Spleen (tissue), 11 donors: Measurements from ENCODE around the gene NPPA. TPM values are rescaled to one million over a fixed set of nuclear protein-coding genes. Genes with fewer than 3 reads are reported as not detected.

Experiments
- DNase-seq: peaks from one replicate; pipeline ENCODE4 v3.0.0-alpha.2; 2020
- H3K27ac ChIP-seq, 8 donors: fragments of 200-600 bp; sonication (generic) in 7 of 8; 1 replicate in 4 of 8; 2 replicates in 4 of 8; pipeline versions ENCODE4 v1.5.0 to v1.8.0; 2016 to 2021; ENCODE audit warnings: inconsistent platforms in 4 of 8, mild to moderate bottlenecking in 4 of 8, moderate library complexity in 1 of 8
- H3K27me3 ChIP-seq, 7 donors: fragments of 200-600 bp; sonication (generic) in 6 of 7; replicated peaks in 1 of 7; 1 replicate in 4 of 7; 2 replicates in 3 of 7; pipeline versions ENCODE4 v1.5.0 to v1.8.0; 2016 to 2021; ENCODE audit warnings: inconsistent platforms in 3 of 7, mild to moderate bottlenecking in 1 of 7
- H3K36me3 ChIP-seq, 6 donors: fragments of 200-600 bp; sonication (generic) in 5 of 6; 1 replicate in 4 of 6; 2 replicates in 2 of 6; pipeline versions ENCODE4 v1.5.0 to v1.8.0; 2016 to 2021; ENCODE audit warnings: inconsistent platforms in 2 of 6
- H3K4me1 ChIP-seq, 6 donors: fragments of 200-600 bp; sonication (generic) in 5 of 6; 1 replicate in 3 of 6; 2 replicates in 3 of 6; pipeline versions ENCODE4 v1.5.0 to v1.8.0; 2016 to 2021; ENCODE audit warnings: inconsistent platforms in 3 of 6
- H3K4me3 ChIP-seq, 8 donors: fragments of 200-600 bp; sonication (generic) in 7 of 8; 1 replicate in 4 of 8; 2 replicates in 4 of 8; pipeline versions ENCODE4 v1.5.0 to v1.8.0; 2016 to 2021; ENCODE audit warnings: inconsistent platforms in 4 of 8, mild to moderate bottlenecking in 4 of 8, moderate library complexity in 2 of 8
- H3K9me3 ChIP-seq, 8 donors: fragments of 200-600 bp; sonication (generic) in 7 of 8; 1 replicate in 4 of 8; 2 replicates in 4 of 8; pipeline versions ENCODE4 v1.5.0 to v1.8.0; 2016 to 2021; ENCODE audit warnings: inconsistent platforms in 4 of 8
- POLR2A ChIP-seq, 3 donors: fragments of 450-650 bp; IDR thresholded peaks; one replicate each; pipeline ENCODE4 v1.5.1; 2017; ENCODE audit warnings: antibody characterized with exemption in 3 of 3, mild to moderate bottlenecking in 1 of 3
- POLR2AphosphoS5 ChIP-seq, 3 donors: sonication (generic); formaldehyde crosslinking; IDR thresholded peaks; one replicate each; pipeline ENCODE4 v1.5.1; 2017; ENCODE audit warnings: antibody characterized with exemption in 3 of 3
- WGBS, 5 donors: extraction: QIAGEN DNeasy Blood & Tissue Kit in 3 of 5; methylation state at CpG; one replicate each; pipeline versions ENCODE4 v1.1.5 to v1.1.7; 2013 to 2018; 5-methylcytosine and 5-hydroxymethylcytosine counted together
- intact Hi-C: fragments of 100-400 bp; cut with DNase I; formaldehyde crosslinking; loops from one replicate; pipeline ENCODE4 v1.15.0; 2023; ENCODE audit warnings: low total_unique reads
- polyA plus RNA-seq, 3 donors: library from polyadenylated mRNA; stranded (reverse); fragments of 200-250 nt; gene quantifications; one replicate each; pipeline ENCODE4 v1.2.1, GENCODE V29; 2013
- total RNA-seq, 7 donors: library from RNA; depleted of rRNA in 3 of 7; stranded (reverse); fragments of >200 nt in 3 of 7; fragmentation: NEBNext Ultra II Directional in 4 of 7; extraction: Animal tissue kit (Norgen Biotek cat#: 25700) in 4 of 7; gene quantifications; one replicate each; pipeline versions ENCODE4 v1.1.0 to v1.2.1, GENCODE V29; 2016 to 2021
- TF ChIP-seq, protein P1 (sequence below), 11 experiments: fragments of 200-600 bp in 7 of 11; fragments of 450-650 bp in 4 of 11; sonication (generic) in 4 of 11; IDR thresholded peaks in 8 of 11; conservative IDR thresholded peaks in 3 of 11; 1 replicate in 7 of 11; 2 replicates in 4 of 11; pipeline versions ENCODE4 v1.4.0 to v1.8.0; 2016 to 2021; ENCODE audit warnings: antibody characterized with exemption in 11 of 11, inconsistent platforms in 4 of 11, mild to moderate bottlenecking in 1 of 11
- donor health status: healthy with polysubstance abuse.
- donor health status: DM: no; HTN: no; CAD: no; lungs with moderate emphysema.
- donor health status: DM: no; HTN: no; CAD: no.
- donor health status: Bipolar disorder and iron deficiency.
- donor health status: healthy.
- donor health status: DM: no; HTN: no; CAD: no.
- donor health status: DM: yes; HTN: yes; CAD: no.

NPPA gene
- total and polyA plus RNA-seq, 10 donors: 0.22 to 2.9 (median 1.4) TPM; not detected in 6

DNA sequence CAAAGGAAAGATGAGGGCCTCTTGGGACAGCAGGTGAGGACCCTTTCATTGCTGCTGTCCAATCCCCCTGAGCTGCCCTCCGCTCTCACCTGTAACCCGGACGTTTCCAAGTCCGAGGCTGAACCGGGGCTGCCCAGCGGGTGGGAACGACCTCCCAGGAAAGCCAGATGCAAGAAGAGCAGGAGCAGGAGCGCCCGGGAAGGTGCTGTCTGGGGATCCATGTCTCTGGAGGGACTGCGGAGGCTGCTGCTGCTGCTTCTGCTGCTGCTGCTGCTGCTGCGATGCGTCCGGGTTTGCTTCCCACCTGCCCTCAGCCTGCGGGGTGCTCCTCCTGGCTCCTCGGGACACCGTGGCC is 11.0 kb upstream of the NPPA start, which contains the start of gene NPPB:
Gene NPPB, minus strand, starts transcription at position 333 of the 355 bp plus-strand sequence. Its CDS starts 112 bp downstream, at position 221.
- 26 to 38% (median 31%) methylated on average over 11 to 16 of the region's 16 CpGs for WGBS, 5 donors
- Histone ChIP-seq H3K4me1 (peaks cover 0 to 6% (median 4%) of the 10 kb centered on the region in 6 donors), H3K27ac (no peak within 1 kb of the TSS), H3K4me3 (no peak within 1 kb of the TSS), H3K27me3 (peaks cover 0 to 94% (median 40%) of the 10 kb centered on the region in 7 donors), H3K9me3 (no peaks in the 10 kb centered on the region), H3K36me3 (no peaks in the 10 kb centered on the region)
- no peak for DNase-seq
- intact Hi-C loops: no loop called here
- TF ChIP-seq, protein P1, sequence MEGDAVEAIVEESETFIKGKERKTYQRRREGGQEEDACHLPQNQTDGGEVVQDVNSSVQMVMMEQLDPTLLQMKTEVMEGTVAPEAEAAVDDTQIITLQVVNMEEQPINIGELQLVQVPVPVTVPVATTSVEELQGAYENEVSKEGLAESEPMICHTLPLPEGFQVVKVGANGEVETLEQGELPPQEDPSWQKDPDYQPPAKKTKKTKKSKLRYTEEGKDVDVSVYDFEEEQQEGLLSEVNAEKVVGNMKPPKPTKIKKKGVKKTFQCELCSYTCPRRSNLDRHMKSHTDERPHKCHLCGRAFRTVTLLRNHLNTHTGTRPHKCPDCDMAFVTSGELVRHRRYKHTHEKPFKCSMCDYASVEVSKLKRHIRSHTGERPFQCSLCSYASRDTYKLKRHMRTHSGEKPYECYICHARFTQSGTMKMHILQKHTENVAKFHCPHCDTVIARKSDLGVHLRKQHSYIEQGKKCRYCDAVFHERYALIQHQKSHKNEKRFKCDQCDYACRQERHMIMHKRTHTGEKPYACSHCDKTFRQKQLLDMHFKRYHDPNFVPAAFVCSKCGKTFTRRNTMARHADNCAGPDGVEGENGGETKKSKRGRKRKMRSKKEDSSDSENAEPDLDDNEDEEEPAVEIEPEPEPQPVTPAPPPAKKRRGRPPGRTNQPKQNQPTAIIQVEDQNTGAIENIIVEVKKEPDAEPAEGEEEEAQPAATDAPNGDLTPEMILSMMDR (IDR thresholded peaks at IDR 0.05 in 8 of 11, conservative IDR thresholded peaks at IDR 0.05 in 3 of 11): no peak
- TF ChIP-seq POLR2A (IDR thresholded peaks at IDR 0.05) (no peak), POLR2AphosphoS5 (IDR thresholded peaks at IDR 0.05) (no peak)

DNA sequence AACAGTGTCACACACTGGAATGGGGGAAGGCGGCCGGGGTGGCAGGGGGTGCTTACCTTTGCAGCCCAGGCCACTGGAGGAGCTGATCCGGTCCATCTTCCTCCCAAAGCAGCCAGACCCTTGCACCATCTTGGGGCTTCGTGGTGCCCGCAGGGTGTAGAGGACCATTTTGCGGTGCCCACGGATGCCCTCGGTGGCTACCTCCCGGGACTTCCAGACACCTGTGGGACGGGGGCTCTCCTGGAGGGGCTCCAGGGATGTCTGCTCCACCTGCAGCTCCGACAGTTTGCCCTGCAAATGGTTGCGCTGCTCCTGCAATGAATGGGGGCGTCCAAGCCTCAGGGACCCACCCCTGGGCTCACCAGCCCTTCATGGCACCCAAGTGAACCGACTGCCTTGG is 10.6 kb upstream of the NPPA start:
- intact Hi-C loops: no loop called here
- no peak for DNase-seq
- Histone ChIP-seq H3K27ac (no peak overlapping the region), H3K27me3 (peaks cover 0 to 94% (median 40%) of the 10 kb centered on the region in 7 donors), H3K36me3 (no peaks in the 10 kb centered on the region), H3K4me3 (no peak overlapping the region), H3K4me1 (peaks cover 0 to 6% (median 4%) of the 10 kb centered on the region in 6 donors), H3K9me3 (no peaks in the 10 kb centered on the region)
- TF ChIP-seq, protein P1 (IDR thresholded peaks at IDR 0.05 in 8 of 11, conservative IDR thresholded peaks at IDR 0.05 in 3 of 11): no peak
- no peak for TF ChIP-seq POLR2A (IDR thresholded peaks at IDR 0.05)
- no peak for TF ChIP-seq POLR2AphosphoS5 (IDR thresholded peaks at IDR 0.05)
- WGBS, 5 donors: 83 to 92% (median 86%) methylated on average over 9 to 14 of the region's 14 CpGs

DNA sequence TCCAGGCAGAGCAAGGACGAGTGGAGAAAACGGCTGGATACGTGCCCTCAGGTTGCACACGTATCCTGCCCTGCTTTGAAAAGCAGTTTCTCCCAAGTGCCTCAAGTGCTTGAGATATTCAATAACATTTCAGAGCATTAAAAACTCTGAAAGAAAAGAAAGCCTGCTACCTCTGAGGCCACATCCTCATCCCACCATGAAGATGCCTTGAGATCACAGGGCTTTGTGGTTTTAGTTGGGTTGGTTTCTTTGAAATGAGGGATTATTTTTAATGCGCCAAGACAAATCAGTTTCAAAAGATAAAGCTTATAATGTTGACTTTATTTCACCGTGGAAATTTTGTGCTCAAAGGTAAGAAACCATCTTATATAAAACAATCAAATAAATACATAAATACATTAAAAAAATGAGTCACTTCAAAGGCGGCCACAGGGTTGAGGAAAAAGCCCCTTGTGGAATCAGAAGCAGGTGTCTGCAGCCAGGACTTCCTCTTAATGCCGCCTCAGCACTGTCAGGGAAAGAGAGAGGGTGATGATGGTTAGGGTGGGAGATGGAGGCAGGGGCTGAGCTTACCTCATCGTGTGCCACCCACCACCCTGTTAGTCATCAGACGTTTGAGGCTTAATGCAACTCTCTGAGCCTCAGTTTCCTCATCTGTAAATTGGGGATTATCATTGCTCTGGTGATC is 9.7 kb upstream of the NPPA start:
- peaks cover 0 to 6% (median 4%) of the 10 kb centered on the region in 6 donors for H3K4me1 ChIP-seq
- H3K36me3 ChIP-seq: no peaks in the 10 kb centered on the region
- intact Hi-C loops: no loop called here
- H3K4me3 ChIP-seq: no peak overlapping the region
- no peak for DNase-seq
- 30 to 44% (median 35%) methylated on average over 10 of the region's 10 CpGs for WGBS, 5 donors
- no peak overlapping the region for H3K27ac ChIP-seq
- TF ChIP-seq POLR2AphosphoS5 (IDR thresholded peaks at IDR 0.05) (no peak), POLR2A (IDR thresholded peaks at IDR 0.05) (no peak)
- TF ChIP-seq, protein P1 (IDR thresholded peaks at IDR 0.05 in 8 of 11, conservative IDR thresholded peaks at IDR 0.05 in 3 of 11): no peak
- H3K9me3 ChIP-seq: no peaks in the 10 kb centered on the region
- peaks cover 0 to 89% (median 40%) of the 10 kb centered on the region in 7 donors for H3K27me3 ChIP-seq

DNA sequence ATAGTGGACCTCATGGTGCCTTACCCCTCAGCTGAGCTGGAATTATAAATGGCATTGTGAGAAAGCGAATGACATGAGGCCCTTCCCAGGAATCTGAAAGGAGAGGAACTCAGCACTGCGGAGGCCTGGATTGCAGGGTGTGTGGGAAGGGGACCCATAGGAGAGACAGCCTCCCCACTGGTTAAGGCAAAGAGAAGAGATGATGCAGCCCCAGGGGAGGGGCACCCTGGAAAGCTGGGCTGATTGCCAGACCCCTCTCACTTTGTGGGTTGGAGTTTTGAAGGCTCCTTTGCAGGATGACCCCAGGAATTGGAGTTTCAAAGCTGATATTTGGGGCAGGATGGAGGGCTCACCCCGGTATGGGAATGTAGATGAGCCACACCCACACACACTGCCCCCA is 9.1 kb upstream of the NPPA start:
- H3K36me3 ChIP-seq: no peaks in the 10 kb centered on the region
- H3K4me1 ChIP-seq: peaks cover 0 to 6% (median 4%) of the 10 kb centered on the region in 6 donors
- TF ChIP-seq POLR2AphosphoS5 (IDR thresholded peaks at IDR 0.05) (no peak), POLR2A (IDR thresholded peaks at IDR 0.05) (no peak)
- TF ChIP-seq, protein P1 (IDR thresholded peaks at IDR 0.05 in 8 of 11, conservative IDR thresholded peaks at IDR 0.05 in 3 of 11): no peak
- no peak overlapping the region for H3K4me3 ChIP-seq
- 47 to 59% (median 52%) methylated on average over 3 of the region's 3 CpGs for WGBS, 5 donors
- no peak for DNase-seq
- no peak overlapping the region for H3K27ac ChIP-seq
- intact Hi-C loops: no loop called here
- no peaks in the 10 kb centered on the region for H3K9me3 ChIP-seq
- H3K27me3 ChIP-seq: peaks cover 0 to 82% (median 38%) of the 10 kb centered on the region in 7 donors
